ENCODE results near the gene CD320.

Gene CD320

GRCh38 chr19:8321067-8321985 lies 13.2 kb upstream of the CD320 start, which contains the start of the genes NDUFA7 and RPS28 (continued):
- TF ChIP-seq ATF2 (tag by site-specific recombination; IDR thresholded peaks at IDR 0.05; ENCODE audit: low read depth) = peak; percentile 86
- TF ChIP-seq HOXA7 (CRISPR knock-in tag; IDR thresholded peaks at IDR 0.05; ENCODE audit: borderline replicate concordance) = no peak
- TF ChIP-seq KLF9 (tag by site-specific recombination; IDR thresholded peaks at IDR 0.05; ENCODE audit: low read depth) = peak; percentile 44; the same call in 1 of the 2 replicates
- peak; percentile 81 for TF ChIP-seq SP2 (tag by site-specific recombination; IDR thresholded peaks at IDR 0.05)
- TF ChIP-seq, protein P1, sequence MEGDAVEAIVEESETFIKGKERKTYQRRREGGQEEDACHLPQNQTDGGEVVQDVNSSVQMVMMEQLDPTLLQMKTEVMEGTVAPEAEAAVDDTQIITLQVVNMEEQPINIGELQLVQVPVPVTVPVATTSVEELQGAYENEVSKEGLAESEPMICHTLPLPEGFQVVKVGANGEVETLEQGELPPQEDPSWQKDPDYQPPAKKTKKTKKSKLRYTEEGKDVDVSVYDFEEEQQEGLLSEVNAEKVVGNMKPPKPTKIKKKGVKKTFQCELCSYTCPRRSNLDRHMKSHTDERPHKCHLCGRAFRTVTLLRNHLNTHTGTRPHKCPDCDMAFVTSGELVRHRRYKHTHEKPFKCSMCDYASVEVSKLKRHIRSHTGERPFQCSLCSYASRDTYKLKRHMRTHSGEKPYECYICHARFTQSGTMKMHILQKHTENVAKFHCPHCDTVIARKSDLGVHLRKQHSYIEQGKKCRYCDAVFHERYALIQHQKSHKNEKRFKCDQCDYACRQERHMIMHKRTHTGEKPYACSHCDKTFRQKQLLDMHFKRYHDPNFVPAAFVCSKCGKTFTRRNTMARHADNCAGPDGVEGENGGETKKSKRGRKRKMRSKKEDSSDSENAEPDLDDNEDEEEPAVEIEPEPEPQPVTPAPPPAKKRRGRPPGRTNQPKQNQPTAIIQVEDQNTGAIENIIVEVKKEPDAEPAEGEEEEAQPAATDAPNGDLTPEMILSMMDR (tag by site-specific recombination; IDR thresholded peaks at IDR 0.05) = peak; percentile 81
- TF ChIP-seq ZFHX2 (tag by site-specific recombination; conservative IDR thresholded peaks at IDR 0.05) = peak; percentile 69
- TF ChIP-seq ZNF639 (tag by site-specific recombination; IDR thresholded peaks at IDR 0.05) = peak; percentile 81
- TF ChIP-seq ZNF501 (tag by site-specific recombination; IDR thresholded peaks at IDR 0.05) = peak; percentile 80
- TF ChIP-seq, protein P2, sequence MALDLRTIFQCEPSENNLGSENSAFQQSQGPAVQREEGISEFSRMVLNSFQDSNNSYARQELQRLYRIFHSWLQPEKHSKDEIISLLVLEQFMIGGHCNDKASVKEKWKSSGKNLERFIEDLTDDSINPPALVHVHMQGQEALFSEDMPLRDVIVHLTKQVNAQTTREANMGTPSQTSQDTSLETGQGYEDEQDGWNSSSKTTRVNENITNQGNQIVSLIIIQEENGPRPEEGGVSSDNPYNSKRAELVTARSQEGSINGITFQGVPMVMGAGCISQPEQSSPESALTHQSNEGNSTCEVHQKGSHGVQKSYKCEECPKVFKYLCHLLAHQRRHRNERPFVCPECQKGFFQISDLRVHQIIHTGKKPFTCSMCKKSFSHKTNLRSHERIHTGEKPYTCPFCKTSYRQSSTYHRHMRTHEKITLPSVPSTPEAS (tag by site-specific recombination; IDR thresholded peaks at IDR 0.05) = no peak; the same call in 1 of the 2 replicates
- no peak for TF ChIP-seq ZSCAN23 (tag by site-specific recombination; IDR thresholded peaks at IDR 0.05)
- TF ChIP-seq KLF1 (tag by site-specific recombination; IDR thresholded peaks at IDR 0.05) = peak; percentile 75
- TF ChIP-seq OVOL3 (tag by site-specific recombination; IDR thresholded peaks at IDR 0.05) = no peak
- TF ChIP-seq ZNF692 (tag by site-specific recombination; IDR thresholded peaks at IDR 0.05) = peak; percentile 67; the same call in 1 of the 2 replicates
- peak; percentile 93 for TF ChIP-seq ZBTB8A (tag by site-specific recombination; IDR thresholded peaks at IDR 0.05)
- TF ChIP-seq ZNF366 (tag by site-specific recombination; conservative IDR thresholded peaks at IDR 0.05) = no peak
- TF ChIP-seq ZNF549 (tag by site-specific recombination; IDR thresholded peaks at IDR 0.05) = no peak
- TF ChIP-seq ZNF76 (tag by site-specific recombination; IDR thresholded peaks at IDR 0.05; ENCODE audit: borderline replicate concordance, low read depth) = peak; percentile 96
- TF ChIP-seq GLI4 (tag by site-specific recombination; IDR thresholded peaks at IDR 0.05) = no peak
- peak; percentile 30; the same call in 1 of the 2 replicates for TF ChIP-seq ZNF843 (tag by site-specific recombination; IDR thresholded peaks at IDR 0.05)
- TF ChIP-seq ZNF292 (tag by site-specific recombination; IDR thresholded peaks at IDR 0.05; ENCODE audit: borderline replicate concordance, low read depth) = no peak
- no peak for TF ChIP-seq ZNF677 (tag by site-specific recombination; IDR thresholded peaks at IDR 0.05)
- TF ChIP-seq ZNF148 (tag by site-specific recombination; IDR thresholded peaks at IDR 0.05; ENCODE audit: borderline replicate concordance) = 0 out of 2 replicates have a peak, but pooled peaks have one; percentile 26
- TF ChIP-seq ZBTB26 (tag by site-specific recombination; optimal IDR thresholded peaks at IDR 0.05) = peak; percentile 42
- no peak for TF ChIP-seq RBAK (tag by site-specific recombination; IDR thresholded peaks at IDR 0.05)
- TF ChIP-seq ZNF146 (tag by site-specific recombination; IDR thresholded peaks at IDR 0.05) = no peak
- TF ChIP-seq ZNF394 (tag by site-specific recombination; IDR thresholded peaks at IDR 0.05; ENCODE audit: borderline replicate concordance) = 0 out of 2 replicates have a peak, but pooled peaks have one; percentile 39
- TF ChIP-seq ZNF561 (tag by site-specific recombination; IDR thresholded peaks at IDR 0.05; ENCODE audit: borderline replicate concordance) = 0 out of 2 replicates have a peak, but pooled peaks have one; percentile 33
- peak; percentile 93 for TF ChIP-seq SP3 (tag by site-specific recombination; IDR thresholded peaks at IDR 0.05)
